Measurements from ENCODE around the gene PBRM1. TPM values are rescaled to one million over a fixed set of nuclear protein-coding genes. Genes with fewer than 3 reads are reported as not detected.

PBRM1 gene
- total RNA-seq, 1 donor from 2014 or later = 67.1 TPM

- H3K9me3 ChIP-seq = no peaks in the 10 kb centered on the region
- H3K27me3 ChIP-seq = no peaks in the 10 kb centered on the region
- peak overlapping the region; percentile 19 for H3K4me3 ChIP-seq
- H3K4me1 ChIP-seq = no peaks in the 10 kb centered on the region
- peak; percentile 78 for DNase-seq
- no peak for TF ChIP-seq CTCF (IDR thresholded peaks at IDR 0.05)
- H3K27ac ChIP-seq = no peak overlapping the region
- H3K36me3 ChIP-seq = peaks cover 17% of the 10 kb centered on the region
- peak; percentile 66 for ATAC-seq
- intact Hi-C loops (cut with DNase I) = no loop called here
Measured at GRCh38 chr3:52518723-52519444, 166.8 kb downstream of the PBRM1 start.

GRCh38 chr3:52517796-52518722 is 167.7 kb downstream of the PBRM1 start:
- intact Hi-C loops (cut with DNase I) = no loop called here
- no peak for DNase-seq
- Histone ChIP-seq H3K4me3 (peak overlapping the region; percentile 19), H3K36me3 (peaks cover 14% of the 10 kb centered on the region), H3K4me1 (no peaks in the 10 kb centered on the region), H3K27ac (no peak overlapping the region), H3K9me3 (no peaks in the 10 kb centered on the region), H3K27me3 (no peaks in the 10 kb centered on the region)
- TF ChIP-seq CTCF (IDR thresholded peaks at IDR 0.05) = no peak
- no peak for ATAC-seq

GRCh38 chr3:52516509-52517195 is 169.1 kb downstream of the PBRM1 start:
- Histone ChIP-seq H3K36me3 (peaks cover 9% of the 10 kb centered on the region), H3K9me3 (no peaks in the 10 kb centered on the region), H3K4me3 (no peak overlapping the region), H3K27me3 (no peaks in the 10 kb centered on the region), H3K4me1 (no peaks in the 10 kb centered on the region), H3K27ac (no peak overlapping the region)
- no peak for TF ChIP-seq CTCF (IDR thresholded peaks at IDR 0.05)
- intact Hi-C loops (cut with DNase I) = no loop called here
- DNase-seq (no peak), ATAC-seq (no peak)

- ATAC-seq (no peak), DNase-seq (no peak)
- H3K27me3 ChIP-seq = no peaks in the 10 kb centered on the region
- TF ChIP-seq CTCF (IDR thresholded peaks at IDR 0.05) = no peak
- no peaks in the 10 kb centered on the region for H3K9me3 ChIP-seq
- no peaks in the 10 kb centered on the region for H3K4me1 ChIP-seq
- no peak overlapping the region for H3K4me3 ChIP-seq
- H3K36me3 ChIP-seq = peaks cover 9% of the 10 kb centered on the region
- intact Hi-C loops (cut with DNase I) = no loop called here
- no peak overlapping the region for H3K27ac ChIP-seq
Measured at GRCh38 chr3:52515192-52515591, 170.5 kb downstream of the PBRM1 start.

- no peak for TF ChIP-seq CTCF (IDR thresholded peaks at IDR 0.05)
- Histone ChIP-seq H3K4me1 (no peaks in the 10 kb centered on the region), H3K9me3 (no peaks in the 10 kb centered on the region), H3K36me3 (peaks cover 5% of the 10 kb centered on the region), H3K27me3 (no peaks in the 10 kb centered on the region), H3K27ac (no peak overlapping the region), H3K4me3 (no peak overlapping the region)
- ATAC-seq (no peak), DNase-seq (no peak)
- intact Hi-C loops (cut with DNase I) = no loop called here
Measured at GRCh38 chr3:52514576-52514975, 171.1 kb downstream of the PBRM1 start.

Data from upper lobe of right lung (tissue), 1 donor.